ENCODE results near the gene TMEM121.
"Not testable (repeated sequence)": the region's sequence is repeated elsewhere in the genome, so short reads cannot be mapped to it uniquely, and the experiment has no call there.

The TMEM121 gene

GRCh38 chr14:105541218-105541875, 15.0 kb downstream of the TMEM121 start:
- no peak for DNase-seq (ENCODE audit: low read depth in 3 of 3, low spot score in 1 of 3)

GRCh38 chr14:105545676-105546075, 19.3 kb downstream of the TMEM121 start:
- not testable (repeated sequence) for DNase-seq (ENCODE audit: low read depth in 3 of 3, low spot score in 1 of 3)

- not testable (repeated sequence) for DNase-seq (ENCODE audit: low read depth in 3 of 3, low spot score in 1 of 3)
Measured at GRCh38 chr14:105546410-105546809, 20.0 kb downstream of the TMEM121 start.

GRCh38 chr14:105547072-105547471, 20.7 kb downstream of the TMEM121 start:
- DNase-seq (ENCODE audit: low read depth in 3 of 3, low spot score in 1 of 3) = not testable (repeated sequence)

- no peak for DNase-seq (ENCODE audit: low read depth in 3 of 3, low spot score in 1 of 3)
Measured at GRCh38 chr14:105547741-105548169, 21.4 kb downstream of the TMEM121 start.

GRCh38 chr14:105549481-105549880, 23.1 kb downstream of the TMEM121 start:
- DNase-seq (ENCODE audit: low read depth in 3 of 3, low spot score in 1 of 3) = no peak

- no peak for DNase-seq (ENCODE audit: low read depth in 3 of 3, low spot score in 1 of 3)
Measured at GRCh38 chr14:105554022-105554421, 27.6 kb downstream of the TMEM121 start.

- no peak for DNase-seq (ENCODE audit: low read depth in 3 of 3, low spot score in 1 of 3)
Measured at GRCh38 chr14:105554523-105554922, 28.1 kb downstream of the TMEM121 start.

- not testable (repeated sequence) for DNase-seq (ENCODE audit: low read depth in 3 of 3, low spot score in 1 of 3)
Measured at GRCh38 chr14:105557671-105558070, 31.3 kb downstream of the TMEM121 start.

- DNase-seq (ENCODE audit: low read depth in 3 of 3, low spot score in 1 of 3) = not testable (repeated sequence)
Measured at GRCh38 chr14:105558449-105559154, 32.2 kb downstream of the TMEM121 start.

- DNase-seq (ENCODE audit: low read depth in 3 of 3, low spot score in 1 of 3) = peak in 1 of 3 donors; percentile 16
Measured at GRCh38 chr14:105559384-105560047, 33.1 kb downstream of the TMEM121 start.

- not testable (repeated sequence) for DNase-seq (ENCODE audit: low read depth in 3 of 3, low spot score in 1 of 3)
Measured at GRCh38 chr14:105560048-105560669, 33.8 kb downstream of the TMEM121 start.

GRCh38 chr14:105561345-105561744, 35.0 kb downstream of the TMEM121 start:
- not testable (repeated sequence) for DNase-seq (ENCODE audit: low read depth in 3 of 3, low spot score in 1 of 3)

- DNase-seq (ENCODE audit: low read depth in 3 of 3, low spot score in 1 of 3) = no peak
Measured at GRCh38 chr14:105562713-105563346, 36.4 kb downstream of the TMEM121 start.

GRCh38 chr14:105563347-105563737, 37.0 kb downstream of the TMEM121 start:
- DNase-seq (ENCODE audit: low read depth in 3 of 3, low spot score in 1 of 3) = no peak

GRCh38 chr14:105564536-105564935, 38.2 kb downstream of the TMEM121 start:
- not testable (repeated sequence) for DNase-seq (ENCODE audit: low read depth in 3 of 3, low spot score in 1 of 3)

- DNase-seq (ENCODE audit: low read depth in 3 of 3, low spot score in 1 of 3) = not testable (repeated sequence)
Measured at GRCh38 chr14:105565185-105565919, 39.0 kb downstream of the TMEM121 start.

GRCh38 chr14:105566248-105567163, 40.1 kb downstream of the TMEM121 start:
- DNase-seq (ENCODE audit: low read depth in 3 of 3, low spot score in 1 of 3) = not testable (repeated sequence)

Measured in stimulated activated CD4-positive, alpha-beta T cell treated with anti-CD3 and anti-CD28 coated beads, TNF-alpha, amount 100 ng/mL, for 1 hour (primary cell).